ENCODE data around the gene NADSYN1. TPM values are rescaled to one million over a fixed set of nuclear protein-coding genes. Genes with fewer than 3 reads are reported as not detected.

Gene NADSYN1
- total RNA-seq, 2 donors from 2014 or later, result 133 to 178 TPM

DNA sequence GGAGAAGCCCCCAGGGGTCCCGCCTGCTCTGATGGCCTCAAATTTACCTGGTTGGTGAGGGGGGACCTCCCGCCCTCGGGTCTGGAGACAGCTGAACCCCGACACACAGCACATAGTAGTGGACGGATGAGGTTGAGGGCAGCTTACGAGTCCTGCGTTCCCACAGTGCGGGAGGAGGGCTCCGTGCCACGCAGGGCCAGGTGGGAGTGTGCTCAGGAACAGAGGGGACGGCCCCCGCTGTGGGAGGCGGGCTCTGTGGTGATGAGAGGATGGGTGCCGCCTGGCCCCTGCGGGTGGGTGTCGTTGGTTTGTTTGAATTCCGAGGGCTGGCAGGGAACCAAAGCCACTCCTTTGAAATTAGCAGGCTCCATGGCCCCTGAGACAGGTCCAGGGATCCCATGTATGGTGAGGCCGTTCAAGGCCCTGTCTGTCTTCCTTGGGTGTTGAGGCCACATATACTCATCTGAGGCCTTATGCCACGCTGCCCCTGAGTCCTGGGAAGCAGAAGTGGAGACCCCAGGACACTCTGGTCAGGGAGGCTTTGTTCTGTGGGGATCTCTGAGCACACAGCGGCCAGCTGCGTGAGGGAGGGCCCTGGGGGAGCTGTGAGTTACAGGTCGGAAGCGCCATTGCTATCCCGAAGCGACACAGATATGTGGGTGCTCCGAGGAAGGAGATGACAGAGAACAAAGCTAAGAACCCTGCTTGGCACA is 21.9 kb downstream of the NADSYN1 start:
- Histone ChIP-seq H3K4me3 (no peak overlapping the region), H3K27me3 (no peaks in the 10 kb centered on the region), H3K9ac (ENCODE audit: low read depth in 2 of 2, low read length in 2 of 2) (no peak overlapping the region), H3K9me3 (no peaks in the 10 kb centered on the region), H3K27ac (no peak overlapping the region), H3K4me1 (no peaks in the 10 kb centered on the region), H3K36me3 (peaks cover 22% of the 10 kb centered on the region)
- no peak for DNase-seq
- intact Hi-C loops (cut with DNase I), result no loop called here
- TF ChIP-seq, protein P1, sequence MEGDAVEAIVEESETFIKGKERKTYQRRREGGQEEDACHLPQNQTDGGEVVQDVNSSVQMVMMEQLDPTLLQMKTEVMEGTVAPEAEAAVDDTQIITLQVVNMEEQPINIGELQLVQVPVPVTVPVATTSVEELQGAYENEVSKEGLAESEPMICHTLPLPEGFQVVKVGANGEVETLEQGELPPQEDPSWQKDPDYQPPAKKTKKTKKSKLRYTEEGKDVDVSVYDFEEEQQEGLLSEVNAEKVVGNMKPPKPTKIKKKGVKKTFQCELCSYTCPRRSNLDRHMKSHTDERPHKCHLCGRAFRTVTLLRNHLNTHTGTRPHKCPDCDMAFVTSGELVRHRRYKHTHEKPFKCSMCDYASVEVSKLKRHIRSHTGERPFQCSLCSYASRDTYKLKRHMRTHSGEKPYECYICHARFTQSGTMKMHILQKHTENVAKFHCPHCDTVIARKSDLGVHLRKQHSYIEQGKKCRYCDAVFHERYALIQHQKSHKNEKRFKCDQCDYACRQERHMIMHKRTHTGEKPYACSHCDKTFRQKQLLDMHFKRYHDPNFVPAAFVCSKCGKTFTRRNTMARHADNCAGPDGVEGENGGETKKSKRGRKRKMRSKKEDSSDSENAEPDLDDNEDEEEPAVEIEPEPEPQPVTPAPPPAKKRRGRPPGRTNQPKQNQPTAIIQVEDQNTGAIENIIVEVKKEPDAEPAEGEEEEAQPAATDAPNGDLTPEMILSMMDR (IDR thresholded peaks at IDR 0.05), result no peak

DNA sequence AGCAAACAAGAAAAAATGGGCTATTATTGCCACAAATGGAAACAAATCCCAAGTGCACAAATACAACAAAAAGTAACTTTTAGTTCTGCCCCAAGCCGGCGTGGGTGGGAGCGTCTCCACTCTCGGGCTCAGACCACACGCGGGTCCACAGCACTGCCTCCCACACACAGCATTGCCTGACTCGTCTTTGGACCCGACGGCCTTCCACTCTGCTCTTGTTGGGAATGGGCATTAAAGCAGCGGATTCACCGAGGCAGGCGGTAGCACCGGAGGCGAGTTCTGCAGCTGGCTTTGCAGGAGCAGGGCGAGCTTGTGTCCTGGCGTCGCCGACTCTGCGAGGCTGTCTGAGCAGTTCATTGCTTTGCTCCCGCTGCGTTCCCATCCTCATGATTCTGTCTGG is 23.0 kb downstream of the NADSYN1 start:
- TF ChIP-seq, protein P1 (IDR thresholded peaks at IDR 0.05), result no peak
- no peak overlapping the region for H3K9ac ChIP-seq (ENCODE audit: low read depth in 2 of 2, low read length in 2 of 2)
- no peak for DNase-seq

DNA sequence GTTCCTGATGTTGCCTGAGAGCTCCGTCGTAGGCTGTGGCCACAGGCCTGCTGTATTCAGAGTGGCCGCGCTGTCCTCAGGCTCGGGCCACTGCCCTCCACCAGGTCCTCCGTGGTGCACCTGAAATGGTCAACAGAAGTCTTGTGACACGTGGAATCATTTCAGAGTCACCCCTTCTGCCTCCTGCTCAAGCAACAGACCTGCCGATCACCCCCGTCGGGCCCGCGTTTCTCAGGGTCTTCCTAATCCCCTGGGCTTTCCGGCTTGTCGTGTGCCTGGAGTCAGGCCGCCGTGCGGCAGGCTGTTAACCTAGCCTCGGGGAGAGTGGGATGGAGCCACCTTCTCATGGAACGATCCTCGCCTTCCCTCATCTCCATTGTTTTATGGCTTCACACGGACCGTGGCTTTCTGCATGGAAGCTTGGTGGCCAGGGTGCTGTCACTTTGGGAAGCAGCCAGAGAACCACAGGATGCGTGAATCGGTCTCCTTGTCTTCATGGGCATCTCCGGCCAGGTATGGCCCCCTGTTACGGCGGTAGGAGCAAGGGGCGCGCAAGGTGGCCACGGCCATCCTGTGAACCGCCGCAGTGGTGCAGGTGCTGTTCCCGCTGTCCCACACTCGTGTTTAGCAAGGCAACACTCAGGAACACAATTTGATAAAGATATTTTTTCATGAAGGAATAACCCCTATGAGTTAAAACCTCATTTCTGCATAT is 24.1 kb downstream of the NADSYN1 start:
- intact Hi-C loops (cut with DNase I), result no loop called here
- DNase-seq, result no peak
- Histone ChIP-seq H3K4me1 (no peaks in the 10 kb centered on the region), H3K9ac (ENCODE audit: low read depth in 2 of 2, low read length in 2 of 2) (no peak overlapping the region), H3K9me3 (no peaks in the 10 kb centered on the region), H3K27ac (no peak overlapping the region), H3K27me3 (no peaks in the 10 kb centered on the region), H3K36me3 (peaks cover 22% of the 10 kb centered on the region), H3K4me3 (no peak overlapping the region)
- TF ChIP-seq, protein P1 (IDR thresholded peaks at IDR 0.05), result no peak

More for the DNA sequence above, 23.0 kb downstream of the NADSYN1 start:
- no peaks in the 10 kb centered on the region for H3K27me3 ChIP-seq
- intact Hi-C loops (cut with DNase I), result no loop called here
- peaks cover 22% of the 10 kb centered on the region for H3K36me3 ChIP-seq
- no peak overlapping the region for H3K27ac ChIP-seq
- H3K9me3 ChIP-seq, result no peaks in the 10 kb centered on the region
- no peak overlapping the region for H3K4me3 ChIP-seq
- H3K4me1 ChIP-seq, result no peaks in the 10 kb centered on the region

DNA sequence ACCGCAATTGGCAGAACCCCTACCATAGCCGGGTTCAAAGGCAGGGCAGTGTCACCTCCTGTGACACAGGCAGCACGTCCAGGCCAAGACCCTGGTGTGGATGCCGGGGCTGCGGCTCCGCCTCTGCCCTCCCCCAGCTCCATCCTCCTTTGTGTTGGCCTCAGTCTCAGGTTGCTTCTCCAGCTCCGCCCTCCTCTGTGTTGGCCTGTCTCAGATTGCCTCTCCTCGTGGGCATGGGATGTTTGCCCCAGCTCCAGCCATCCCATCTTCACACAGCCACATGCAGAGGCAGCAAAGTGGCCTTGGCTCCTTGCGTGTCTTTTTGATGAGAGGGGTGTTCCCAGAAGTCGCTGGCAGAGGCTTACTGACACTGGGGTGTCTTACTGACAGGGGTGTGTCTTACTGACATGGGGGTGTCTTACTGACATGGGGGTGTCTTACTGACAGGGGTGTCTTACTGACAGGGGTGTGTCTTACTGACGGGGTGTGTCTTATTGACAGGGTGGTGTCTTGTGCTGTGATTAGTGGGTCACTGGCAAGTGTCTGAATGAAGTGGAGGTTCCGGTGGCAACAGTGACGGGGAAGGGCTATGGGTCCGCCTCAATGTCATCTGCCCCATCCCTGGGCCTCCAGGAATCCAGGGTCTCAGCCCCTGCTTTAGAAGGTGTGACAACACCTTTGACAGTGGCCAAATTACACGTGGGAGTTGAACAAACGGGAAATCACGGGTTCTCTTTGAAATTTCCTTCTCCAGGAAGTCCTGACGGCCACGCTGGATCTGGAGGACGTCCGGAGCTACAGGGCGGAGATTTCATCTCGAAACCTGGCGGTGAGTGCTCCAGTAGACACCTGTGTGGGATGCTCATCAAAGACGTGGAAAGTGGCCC is 24.9 kb downstream of the NADSYN1 start:
- TF ChIP-seq, protein P1 (IDR thresholded peaks at IDR 0.05), result no peak
- DNase-seq, result no peak
- Histone ChIP-seq H3K9ac (ENCODE audit: low read depth in 2 of 2, low read length in 2 of 2) (no peak overlapping the region), H3K27me3 (no peaks in the 10 kb centered on the region), H3K4me1 (no peaks in the 10 kb centered on the region), H3K27ac (no peak overlapping the region), H3K4me3 (no peak overlapping the region), H3K36me3 (peaks cover 18% of the 10 kb centered on the region), H3K9me3 (no peaks in the 10 kb centered on the region)
- intact Hi-C loops (cut with DNase I), result no loop called here

DNA sequence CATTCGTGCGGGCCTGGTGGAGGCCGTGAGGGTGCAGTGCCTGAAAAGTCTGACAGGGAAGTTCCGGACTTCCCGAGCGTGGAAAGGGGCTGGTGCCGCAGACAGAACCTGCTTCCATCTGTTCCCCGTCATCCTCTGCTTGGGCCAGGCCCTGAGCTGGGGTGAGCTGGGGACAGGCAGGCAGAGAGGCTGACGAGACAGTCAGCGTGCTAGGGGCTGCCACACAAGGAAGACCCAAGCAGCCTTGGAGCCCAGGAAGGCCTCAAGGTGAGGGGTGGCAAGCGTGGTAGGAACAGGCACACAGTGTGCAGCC is 25.5 kb downstream of the NADSYN1 start:
- H3K9ac ChIP-seq (ENCODE audit: low read depth in 2 of 2, low read length in 2 of 2), result no peak overlapping the region
- TF ChIP-seq, protein P1 (IDR thresholded peaks at IDR 0.05), result no peak
- no peak overlapping the region for H3K27ac ChIP-seq
- no peaks in the 10 kb centered on the region for H3K4me1 ChIP-seq
- intact Hi-C loops (cut with DNase I), result no loop called here
- no peak for DNase-seq
- H3K9me3 ChIP-seq, result no peaks in the 10 kb centered on the region
- no peak overlapping the region for H3K4me3 ChIP-seq
- no peaks in the 10 kb centered on the region for H3K27me3 ChIP-seq
- peaks cover 12% of the 10 kb centered on the region for H3K36me3 ChIP-seq
